Heart left ventricle (tissue), 16 donors: ENCODE measurements around the gene SHISA5. TPM values are rescaled to one million over a fixed set of nuclear protein-coding genes. Genes with fewer than 3 reads are reported as not detected.
A peak's percentile ranks its signal among the peaks of the same experiment; 100 is the strongest.

ENCODE experiments used
- ATAC-seq, 4 donors: fragments of 200-7000 bp; cut with Tn5 transposase; one replicate each; pipeline ENCODE4 v1.9.1; 2020 to 2022; ENCODE audit warnings: moderate library complexity in 4 of 4, mild to moderate bottlenecking in 3 of 4, moderate number of reproducible peaks in 1 of 4
- DNase-seq, 5 donors: peaks; one replicate each; pipeline ENCODE4 v3.0.0-alpha.2; 2020
- H3K27ac ChIP-seq, 12 donors: fragments of 200-600 bp; sonication (generic) in 4 of 12; one replicate each; pipeline versions ENCODE4 v1.5.0 to v1.8.0; 2016 to 2022; ENCODE audit warnings: mild to moderate bottlenecking in 2 of 12
- H3K27me3 ChIP-seq, 9 donors: fragments of 200-600 bp; sonication (generic) in 2 of 9; one replicate each; pipeline versions ENCODE4 v1.5.1 to v1.8.0; 2016 to 2022; ENCODE audit warnings: mild to moderate bottlenecking in 3 of 9
- H3K36me3 ChIP-seq, 9 donors: fragments of 200-600 bp; sonication (generic) in 2 of 9; one replicate each; pipeline versions ENCODE4 v1.5.0 to v1.8.0; 2018 to 2022; ENCODE audit warnings: mild to moderate bottlenecking in 2 of 9
- H3K4me1 ChIP-seq, 12 donors: fragments of 200-600 bp; sonication (generic) in 4 of 12; one replicate each; pipeline versions ENCODE4 v1.5.0 to v1.8.0; 2016 to 2022; ENCODE audit warnings: mild to moderate bottlenecking in 3 of 12
- H3K4me3 ChIP-seq, 12 donors: fragments of 200-600 bp; sonication (generic) in 4 of 12; one replicate each; pipeline versions ENCODE4 v1.5.0 to v1.8.0; 2017 to 2022; ENCODE audit warnings: mild to moderate bottlenecking in 9 of 12, moderate library complexity in 4 of 12
- H3K9me3 ChIP-seq, 12 donors: fragments of 200-600 bp; sonication (generic) in 4 of 12; one replicate each; pipeline versions ENCODE4 v1.5.0 to v1.8.0; 2016 to 2022; ENCODE audit warnings: mild to moderate bottlenecking in 1 of 12
- CTCF ChIP-seq, 12 donors: fragments of 200-600 bp; sonication (generic) in 4 of 12; IDR thresholded peaks; one replicate each; pipeline versions ENCODE4 v1.5.0 to v1.8.0; 2018 to 2022; ENCODE audit warnings: antibody characterized with exemption in 12 of 12, mild to moderate bottlenecking in 5 of 12
- POLR2A ChIP-seq, 2 donors: fragments of 450-650 bp; IDR thresholded peaks; one replicate each; pipeline ENCODE4 v1.6.1; 2017; ENCODE audit warnings: antibody characterized with exemption in 2 of 2, mild to moderate bottlenecking in 2 of 2, moderate library complexity in 2 of 2
- WGBS, 4 donors: extraction: QIAGEN DNeasy Blood & Tissue Kit in 2 of 4; methylation state at CpG; one replicate each; pipeline versions ENCODE4 v1.1.5 to v1.1.7; 2013 to 2018; 5-methylcytosine and 5-hydroxymethylcytosine counted together
- intact Hi-C, 10 donors: fragments of 100-400 bp; cut with DNase I; formaldehyde crosslinking; loops; one replicate each; pipeline versions ENCODE4 v1.11.1 to v1.14.2; 2022
- polyA plus RNA-seq, 2 donors: library from polyadenylated mRNA; stranded (reverse); fragments of 200-250 nt; gene quantifications; one replicate each; pipeline ENCODE4 v1.2.3, GENCODE V29; 2013
- total RNA-seq, 9 donors: library from RNA; depleted of rRNA in 2 of 9; stranded (reverse); fragments of >200 nt in 2 of 9; fragmentation: NEBNext Ultra II Directional in 3 of 9; extraction: Animal tissue kit (Norgen Biotek cat#: 25700) in 3 of 9; gene quantifications; one replicate each; pipeline versions ENCODE4 v1.1.0 to v1.2.4, GENCODE V29; 2016 to 2023
- donor health status: ischemic (EF 13 %, LVEDD 7.1; RV severe dilation, severe dysfunction).
- donor health status: healthy with polysubstance abuse.
- donor health status: DM: no; HTN: yes; CAD: no.
- donor health status: DM: no; HTN: no; CAD: no.
- donor health status: ischemic (EF 25% LVEDD 6.9; RV normal size, moderate dysfunction).
- donor health status: ischemic (EF 25% LVEDD 5.7; RV mildly dilated, moderate dysfunction).
- donor health status: healthy.
- donor health status: DM: yes; HTN: yes; CAD: no.
- donor health status: ischemic (EF 35%, LVEDD 5.7; RV mildly dilated, moderate dysfunction).
- donor health status: nonischemic (EF 11% LVEDD 7.7; RV severe dilation, severe dysfunction).
- donor health status: DM: yes; HTN: yes; CAD: no.
- donor health status: PGD.
- donor health status: ischemic (EF 29% LVEDD 5.4; RV normal size, mild dysfunction).
- donor health status: nonischemic (EF 23%, LVEDD 6.1; RV moderate dilation, normal function).

The SHISA5 gene
- total and polyA plus RNA-seq, 11 donors: 25.8 to 124 (median 54.6) TPM

GRCh38 chr3:48437812-48438211, 66.2 kb downstream of the SHISA5 start:
- DNase-seq (no peak), ATAC-seq (no peak)
- TF ChIP-seq POLR2A (IDR thresholded peaks at IDR 0.05) (no peak), CTCF (IDR thresholded peaks at IDR 0.05) (no peak)
- no peaks in the 10 kb centered on the region for H3K9me3 ChIP-seq
- peaks cover 0 to 47% (median 20%) of the 10 kb centered on the region in 12 donors for H3K4me1 ChIP-seq
- H3K27ac ChIP-seq: no peak overlapping the region
- no peaks in the 10 kb centered on the region for H3K27me3 ChIP-seq
- intact Hi-C loops: loop anchor here in 7 of 10 donors (2.0 to 5.0 kb wide), 7 partner anchors 37 to 247 kb away; no protein-coding TSS in a partner anchor
- peaks cover 0 to 34% (median 18%) of the 10 kb centered on the region in 9 donors for H3K36me3 ChIP-seq
- 83 to 90% (median 86%) methylated on average over 4 of the region's 4 CpGs for WGBS, 4 donors
- H3K4me3 ChIP-seq: no peak overlapping the region

DNA sequence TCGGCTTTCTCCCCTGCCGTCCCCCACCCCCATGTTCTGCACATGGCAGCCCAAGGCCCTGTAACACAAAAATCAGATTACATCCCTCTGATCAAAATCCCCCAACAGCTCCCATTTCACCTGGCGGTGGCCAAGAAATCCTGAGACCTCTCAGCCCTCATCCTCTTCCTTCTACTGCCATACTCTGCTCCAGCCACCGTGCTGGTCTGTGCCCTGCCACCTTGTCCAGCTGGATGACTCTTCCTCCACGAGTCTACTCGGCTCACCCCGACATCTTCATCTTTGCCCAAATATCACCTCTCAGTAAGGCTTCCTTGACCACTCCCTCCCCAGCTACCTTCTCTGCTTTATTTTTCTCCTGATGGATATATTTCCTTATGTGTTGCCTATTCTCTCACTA, 67.1 kb downstream of the SHISA5 start:
- no peaks in the 10 kb centered on the region for H3K27me3 ChIP-seq
- no peak overlapping the region for H3K4me3 ChIP-seq
- H3K4me1 ChIP-seq: peaks cover 0 to 43% (median 18%) of the 10 kb centered on the region in 12 donors
- WGBS, 4 donors: 81 to 86% (median 83%) methylated on average over 7 of the region's 7 CpGs
- peaks cover 0 to 34% (median 18%) of the 10 kb centered on the region in 9 donors for H3K36me3 ChIP-seq
- TF ChIP-seq CTCF (IDR thresholded peaks at IDR 0.05) (no peak), POLR2A (IDR thresholded peaks at IDR 0.05) (no peak)
- ATAC-seq (no peak), DNase-seq (no peak)
- no peaks in the 10 kb centered on the region for H3K9me3 ChIP-seq
- H3K27ac ChIP-seq: no peak overlapping the region
- intact Hi-C loops: loop anchor here in 9 of 10 donors (1.0 to 5.0 kb wide), 10 partner anchors 36 to 246 kb away; no protein-coding TSS in a partner anchor

DNA sequence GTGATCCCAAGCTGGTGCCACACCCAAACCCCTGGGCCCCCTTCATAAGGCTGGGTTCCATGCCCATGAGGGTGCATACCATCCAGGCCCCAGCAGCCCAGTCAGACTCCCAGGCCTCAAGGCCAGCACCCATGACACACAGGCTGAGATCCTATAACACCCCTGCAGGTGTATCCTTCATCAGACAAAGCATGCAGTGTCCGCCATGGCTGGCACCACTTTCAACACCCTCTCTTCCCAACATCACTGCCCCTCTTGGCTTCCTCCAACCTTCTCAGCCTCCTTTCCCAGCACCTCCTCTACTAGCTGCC, 67.5 kb downstream of the SHISA5 start:
- no peaks in the 10 kb centered on the region for H3K27me3 ChIP-seq
- ATAC-seq: no peak
- H3K9me3 ChIP-seq: no peaks in the 10 kb centered on the region
- H3K4me3 ChIP-seq: no peak overlapping the region
- WGBS, 4 donors: 0 to 84% (median 54%) methylated on average over 1 of the region's 1 CpG
- intact Hi-C loops: loop anchor here in 9 of 10 donors (1.0 to 5.0 kb wide), 10 partner anchors 35 to 246 kb away; no protein-coding TSS in a partner anchor
- H3K4me1 ChIP-seq: peaks cover 0 to 38% (median 14%) of the 10 kb centered on the region in 12 donors
- no peak for DNase-seq
- TF ChIP-seq CTCF (IDR thresholded peaks at IDR 0.05): no peak
- no peak for TF ChIP-seq POLR2A (IDR thresholded peaks at IDR 0.05)
- H3K36me3 ChIP-seq: peaks cover 0 to 31% (median 17%) of the 10 kb centered on the region in 9 donors
- H3K27ac ChIP-seq: peak overlapping the region in 1 of 12 donors; percentile 31

DNA sequence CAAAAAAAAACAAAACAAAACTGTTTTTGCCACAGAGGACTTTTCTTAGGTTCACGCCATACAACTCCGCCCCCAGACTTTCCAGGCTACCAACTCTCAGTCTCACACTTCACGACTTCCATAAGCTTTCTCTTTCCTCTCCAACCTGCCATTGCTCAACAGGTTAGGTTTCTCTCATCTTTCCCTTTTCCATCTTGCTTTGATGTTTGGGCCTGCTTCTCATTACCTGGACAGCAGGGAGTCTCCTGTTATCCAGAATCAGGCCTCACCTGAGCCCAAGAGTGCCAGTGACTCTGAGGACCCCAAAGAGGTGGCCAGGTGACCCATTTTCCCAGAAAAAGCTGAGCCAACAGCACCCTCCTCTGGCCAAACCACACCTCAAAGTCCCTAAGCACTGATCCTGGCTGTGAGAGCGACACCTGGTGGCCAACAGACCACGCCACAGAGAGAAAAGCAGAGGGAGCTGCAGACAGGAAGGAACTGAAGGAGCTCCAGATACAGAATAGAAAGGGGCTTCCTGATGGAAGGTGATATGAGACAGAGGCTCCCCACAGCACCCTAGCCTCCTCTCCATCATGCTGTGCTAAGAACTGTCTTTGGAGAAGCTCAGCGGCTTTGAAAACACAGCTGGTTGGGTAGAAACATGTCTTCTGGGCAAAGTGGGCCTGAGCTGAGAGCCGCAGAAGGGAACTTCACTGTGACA, 68.0 kb downstream of the SHISA5 start:
- 45 to 51% (median 46%) methylated on average over 7 of the region's 7 CpGs for WGBS, 4 donors
- peak; percentile 32 to 58 (median 46) for ATAC-seq
- Histone ChIP-seq H3K9me3 (no peaks in the 10 kb centered on the region), H3K27ac (peak overlapping the region in 1 of 12 donors; percentile 60), H3K36me3 (peaks cover 0 to 26% (median 16%) of the 10 kb centered on the region in 9 donors), H3K4me1 (peaks cover 0 to 33% (median 9%) of the 10 kb centered on the region in 12 donors), H3K4me3 (no peak overlapping the region), H3K27me3 (no peaks in the 10 kb centered on the region)
- intact Hi-C loops: loop anchor here (1.0 to 5.0 kb wide), 11 partner anchors 35 to 245 kb away; no protein-coding TSS in a partner anchor
- no peak for TF ChIP-seq POLR2A (IDR thresholded peaks at IDR 0.05)
- peak; percentile 98 to 100 (median 99) for TF ChIP-seq CTCF (IDR thresholded peaks at IDR 0.05)
- peak; percentile 82 to 88 (median 85) for DNase-seq
